Vagina (tissue), 2 donors: ENCODE measurements around the gene TTC39C. TPM values are rescaled to one million over a fixed set of nuclear protein-coding genes. Genes with fewer than 3 reads are reported as not detected.
A peak's percentile ranks its signal among the peaks of the same experiment; 100 is the strongest.

Experiments
- DNase-seq, 2 donors: peaks; one replicate each; pipeline ENCODE4 v3.0.0-alpha.2; 2017; ENCODE audit errors: extremely low spot score in 2 of 2
- H3K27ac ChIP-seq: fragments of 200-600 bp; sonication (generic); one replicate; pipeline ENCODE4 v1.5.1; 2019
- H3K27me3 ChIP-seq: fragments of 200-600 bp; sonication (generic); one replicate; pipeline ENCODE4 v1.5.1; 2019
- H3K36me3 ChIP-seq, 2 donors: fragments of 200-600 bp; sonication (generic); one replicate each; pipeline ENCODE4 v1.5.1; 2017 to 2019
- H3K4me1 ChIP-seq: fragments of 200-600 bp; sonication (generic); one replicate; pipeline ENCODE4 v1.5.1; 2019
- H3K4me3 ChIP-seq, 2 donors: fragments of 200-600 bp; sonication (generic); 1 replicate in 1 of 2; 2 replicates in 1 of 2; pipeline ENCODE4 v1.5.1; 2016 to 2019
- H3K9me3 ChIP-seq: fragments of 200-600 bp; sonication (generic); one replicate; pipeline ENCODE4 v1.5.1; 2019
- POLR2A ChIP-seq, 2 donors: fragments of 450-650 bp; IDR thresholded peaks; one replicate each; pipeline ENCODE4 v1.6.1; 2017; ENCODE audit warnings: antibody characterized with exemption in 2 of 2, mild to moderate bottlenecking in 2 of 2, moderate library complexity in 2 of 2
- POLR2AphosphoS5 ChIP-seq, 2 donors: sonication (generic); formaldehyde crosslinking; IDR thresholded peaks; one replicate each; pipeline ENCODE4 v1.9.0; 2017; ENCODE audit warnings: antibody characterized with exemption in 2 of 2, mild to moderate bottlenecking in 2 of 2, low read depth in 1 of 2; ENCODE audit not compliant: insufficient read depth in 1 of 2
- intact Hi-C: fragments of 100-400 bp; cut with DNase I; formaldehyde crosslinking; loops from one replicate; pipeline ENCODE4 v1.15.1; 2023
- total RNA-seq: library from RNA; depleted of rRNA; stranded (reverse); fragments of >200 nt; gene quantifications from one replicate; pipeline ENCODE4 v1.2.3, GENCODE V29; 2016
- TF ChIP-seq, protein P1 (sequence below), 3 experiments: fragments of 450-650 bp in 2 of 3; fragments of 200-600 bp in 1 of 3; sonication (generic) in 1 of 3; IDR thresholded peaks; one replicate each; pipeline ENCODE4 v1.5.1; 2017 to 2019; ENCODE audit warnings: antibody characterized with exemption in 3 of 3, mild to moderate bottlenecking in 2 of 3, moderate library complexity in 2 of 3

Gene TTC39C
- 42.5 TPM for total RNA-seq

DNA sequence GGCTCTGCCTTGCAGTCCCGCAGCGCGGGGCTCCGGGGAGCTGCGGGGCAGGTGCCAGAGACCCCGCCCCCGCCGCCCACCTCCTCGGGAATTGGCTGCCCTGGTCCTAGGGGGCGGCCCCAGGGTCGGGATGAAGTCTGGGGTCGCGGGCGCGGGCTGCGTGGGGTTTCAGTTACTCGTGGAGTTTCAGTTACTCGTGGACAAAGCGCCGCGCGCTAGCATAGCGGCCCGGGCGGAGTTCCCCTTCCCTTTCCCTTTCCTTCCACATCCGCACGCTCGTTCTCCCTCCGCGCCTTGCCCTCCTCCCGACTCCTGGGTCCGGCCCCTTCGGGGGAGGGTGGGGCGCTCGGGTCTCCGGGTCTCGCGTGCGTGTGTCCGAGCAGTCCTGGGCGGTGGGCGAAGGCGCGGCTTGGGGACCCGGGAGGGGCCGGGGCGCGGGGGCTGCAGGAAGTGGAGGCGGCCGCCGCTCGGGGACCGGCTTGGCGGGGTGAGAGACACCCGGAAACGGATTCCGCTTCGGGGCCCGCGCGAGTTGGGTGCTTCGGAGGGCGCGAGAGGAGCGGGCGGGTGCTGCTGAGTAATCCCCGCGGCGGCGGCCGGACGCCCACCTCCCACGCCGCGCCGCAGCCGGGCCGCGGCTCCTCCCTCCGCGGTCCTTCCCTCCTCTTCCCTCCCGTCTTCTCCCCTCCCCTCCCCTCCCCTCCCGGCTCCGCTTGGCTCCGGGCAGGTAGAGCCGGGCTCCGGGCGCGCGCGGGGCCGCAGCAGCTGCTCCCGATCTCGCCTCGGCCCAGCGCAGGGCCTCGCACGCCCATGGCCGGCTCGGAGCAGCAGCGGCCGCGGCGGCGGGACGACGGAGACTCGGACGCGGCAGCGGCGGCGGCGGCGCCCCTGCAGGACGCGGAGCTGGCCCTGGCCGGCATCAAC lies at the start of gene TTC39C:
TSS of gene TTC39C (plus strand) at position 693 of the 924 bp plus-strand sequence. CDS start at position 811, 118 bp downstream.
- Histone ChIP-seq H3K4me3 (peak within 1 kb of the TSS; percentile 75 to 85), H3K9me3 (no peaks in the 10 kb centered on the region), H3K4me1 (peaks cover 27% of the 10 kb centered on the region), H3K27ac (peak within 1 kb of the TSS; percentile 92), H3K27me3 (no peaks in the 10 kb centered on the region), H3K36me3 (no peaks in the 10 kb centered on the region)
- no peak for DNase-seq
- TF ChIP-seq, protein P1, sequence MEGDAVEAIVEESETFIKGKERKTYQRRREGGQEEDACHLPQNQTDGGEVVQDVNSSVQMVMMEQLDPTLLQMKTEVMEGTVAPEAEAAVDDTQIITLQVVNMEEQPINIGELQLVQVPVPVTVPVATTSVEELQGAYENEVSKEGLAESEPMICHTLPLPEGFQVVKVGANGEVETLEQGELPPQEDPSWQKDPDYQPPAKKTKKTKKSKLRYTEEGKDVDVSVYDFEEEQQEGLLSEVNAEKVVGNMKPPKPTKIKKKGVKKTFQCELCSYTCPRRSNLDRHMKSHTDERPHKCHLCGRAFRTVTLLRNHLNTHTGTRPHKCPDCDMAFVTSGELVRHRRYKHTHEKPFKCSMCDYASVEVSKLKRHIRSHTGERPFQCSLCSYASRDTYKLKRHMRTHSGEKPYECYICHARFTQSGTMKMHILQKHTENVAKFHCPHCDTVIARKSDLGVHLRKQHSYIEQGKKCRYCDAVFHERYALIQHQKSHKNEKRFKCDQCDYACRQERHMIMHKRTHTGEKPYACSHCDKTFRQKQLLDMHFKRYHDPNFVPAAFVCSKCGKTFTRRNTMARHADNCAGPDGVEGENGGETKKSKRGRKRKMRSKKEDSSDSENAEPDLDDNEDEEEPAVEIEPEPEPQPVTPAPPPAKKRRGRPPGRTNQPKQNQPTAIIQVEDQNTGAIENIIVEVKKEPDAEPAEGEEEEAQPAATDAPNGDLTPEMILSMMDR (IDR thresholded peaks at IDR 0.05), result no peak
- peak in 1 of 2 donors; percentile 71 for TF ChIP-seq POLR2AphosphoS5 (IDR thresholded peaks at IDR 0.05; ENCODE audit: insufficient read depth in 1 of 2, low read depth in 1 of 2)
- TF ChIP-seq POLR2A (IDR thresholded peaks at IDR 0.05), result peak in 1 of 2 donors; percentile 6
- intact Hi-C loops, result loop anchor here (5.0 to 10.0 kb wide), 3 partner anchors 60 to 187 kb away; no protein-coding TSS in a partner anchor

DNA sequence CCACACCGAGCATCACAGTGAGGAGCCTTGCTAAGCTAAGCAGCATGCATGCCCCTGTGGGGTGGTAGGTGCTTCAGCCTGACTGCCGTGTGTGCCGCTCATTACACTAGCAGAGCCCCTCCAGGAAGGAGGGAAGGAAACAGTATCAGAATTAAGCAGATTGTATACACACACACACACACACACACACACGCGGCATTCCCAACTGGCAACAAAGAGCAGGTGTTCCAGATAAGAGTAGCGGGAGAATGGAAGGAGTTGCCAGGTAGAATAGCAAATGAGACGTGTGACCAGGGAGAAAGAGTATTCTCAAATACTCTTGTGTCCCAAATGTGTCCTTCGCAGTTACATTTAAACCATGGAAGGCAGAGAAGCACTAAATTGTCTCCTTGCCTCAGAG lies 47.6 kb upstream of the TTC39C start:
- no peak overlapping the region for H3K27ac ChIP-seq
- no peaks in the 10 kb centered on the region for H3K36me3 ChIP-seq
- no peaks in the 10 kb centered on the region for H3K27me3 ChIP-seq
- no peak for DNase-seq
- H3K9me3 ChIP-seq, result no peaks in the 10 kb centered on the region
- TF ChIP-seq, protein P1 (IDR thresholded peaks at IDR 0.05), result no peak
- TF ChIP-seq POLR2AphosphoS5 (IDR thresholded peaks at IDR 0.05; ENCODE audit: insufficient read depth in 1 of 2, low read depth in 1 of 2) (no peak), POLR2A (IDR thresholded peaks at IDR 0.05) (no peak)
- intact Hi-C loops, result no loop called here
- H3K4me3 ChIP-seq, result no peak overlapping the region
- peaks cover 13% of the 10 kb centered on the region for H3K4me1 ChIP-seq

DNA sequence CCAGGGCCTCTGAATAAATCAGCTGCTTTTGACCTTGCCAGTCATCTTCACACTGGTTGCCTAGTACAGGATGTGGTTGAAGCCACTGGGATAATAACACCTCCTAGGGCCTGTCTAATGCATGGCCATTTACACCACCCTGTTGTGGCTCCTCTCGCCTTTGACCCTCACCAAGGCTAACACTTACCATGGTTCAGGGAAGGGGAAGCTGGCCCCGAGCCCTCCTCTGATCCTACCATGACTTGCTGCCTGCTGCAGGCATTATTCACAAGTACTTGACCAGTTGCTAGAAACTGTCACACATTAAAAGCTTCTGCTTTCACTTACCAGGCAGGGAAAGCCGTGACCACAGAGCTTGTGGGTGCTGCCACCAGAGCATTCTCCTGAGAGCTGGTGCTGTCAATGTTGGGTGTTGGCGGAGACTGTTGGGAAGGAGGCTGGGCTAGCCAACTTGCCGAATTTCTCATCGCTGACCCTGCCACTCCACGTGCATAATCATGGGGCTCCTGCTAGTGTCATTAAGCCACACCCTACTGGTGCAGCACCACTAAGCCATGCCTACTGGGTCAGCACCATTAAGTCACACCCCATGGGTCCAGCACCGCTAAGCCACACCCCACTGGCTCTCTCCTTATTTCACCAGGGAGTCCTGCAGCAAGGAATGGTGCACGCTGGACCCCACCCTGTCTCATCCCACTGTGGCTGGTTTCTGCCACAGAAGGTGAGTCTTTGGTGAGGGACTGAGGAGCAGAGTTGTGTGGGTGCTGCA lies 47.0 kb upstream of the TTC39C start:
- intact Hi-C loops, result no loop called here
- H3K4me1 ChIP-seq, result peaks cover 13% of the 10 kb centered on the region
- TF ChIP-seq POLR2AphosphoS5 (IDR thresholded peaks at IDR 0.05; ENCODE audit: insufficient read depth in 1 of 2, low read depth in 1 of 2) (no peak), POLR2A (IDR thresholded peaks at IDR 0.05) (no peak)
- TF ChIP-seq, protein P1 (IDR thresholded peaks at IDR 0.05), result no peak

DNA sequence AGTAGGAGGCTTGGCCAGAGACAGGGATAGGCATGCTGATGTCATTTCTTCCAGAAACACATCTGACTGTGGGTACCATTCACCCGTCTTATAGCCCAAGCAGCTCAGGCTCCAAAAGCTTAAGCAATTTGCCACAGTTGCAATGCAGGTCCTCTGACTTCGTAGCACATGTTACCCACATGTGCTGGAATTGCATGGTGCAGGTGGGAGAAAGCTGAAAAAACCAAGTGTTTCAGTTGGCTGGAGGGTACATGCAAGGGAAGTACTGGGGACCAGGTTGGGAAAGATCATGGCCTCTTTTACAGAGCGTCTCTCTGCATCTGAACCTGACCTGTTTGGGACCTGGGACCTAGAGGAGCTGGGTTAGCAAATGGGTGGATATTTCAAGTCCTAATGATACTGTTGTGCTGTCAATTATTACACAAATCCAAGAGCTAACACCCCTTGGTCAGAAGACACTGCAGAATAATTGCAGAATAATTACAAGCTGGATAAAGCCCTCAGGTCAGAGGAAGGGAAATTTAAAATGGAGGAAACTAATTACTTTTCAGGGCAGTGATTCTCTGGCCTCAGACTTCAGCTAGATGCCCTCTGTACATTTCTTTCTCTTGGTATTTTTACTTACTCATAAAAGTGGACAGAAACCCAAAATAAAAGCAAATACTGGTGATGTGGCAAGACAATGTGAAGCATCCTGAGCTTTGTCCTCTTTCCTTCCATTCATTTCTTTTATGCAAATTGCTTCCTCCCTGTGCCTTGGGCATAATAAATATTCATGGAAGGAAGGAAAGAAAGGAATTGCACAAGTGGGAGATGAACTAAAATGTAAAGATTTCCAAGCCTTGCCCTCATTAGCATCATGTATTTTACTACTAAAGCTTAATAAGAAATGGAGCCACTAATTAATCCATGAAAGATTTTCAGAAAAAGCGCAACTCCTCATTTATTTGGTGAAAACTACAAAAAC lies 45.6 kb upstream of the TTC39C start:
- no peak for DNase-seq
- Histone ChIP-seq H3K27ac (no peak overlapping the region), H3K4me1 (peaks cover 13% of the 10 kb centered on the region), H3K27me3 (no peaks in the 10 kb centered on the region), H3K4me3 (no peak overlapping the region), H3K36me3 (no peaks in the 10 kb centered on the region), H3K9me3 (no peaks in the 10 kb centered on the region)
- TF ChIP-seq POLR2AphosphoS5 (IDR thresholded peaks at IDR 0.05; ENCODE audit: insufficient read depth in 1 of 2, low read depth in 1 of 2) (no peak), POLR2A (IDR thresholded peaks at IDR 0.05) (no peak)
- TF ChIP-seq, protein P1 (IDR thresholded peaks at IDR 0.05), result no peak
- intact Hi-C loops, result no loop called here

More for the DNA sequence above, 47.0 kb upstream of the TTC39C start:
- DNase-seq, result no peak
- H3K36me3 ChIP-seq, result no peaks in the 10 kb centered on the region
- H3K4me3 ChIP-seq, result no peak overlapping the region
- H3K27ac ChIP-seq, result no peak overlapping the region
- no peaks in the 10 kb centered on the region for H3K27me3 ChIP-seq
- no peaks in the 10 kb centered on the region for H3K9me3 ChIP-seq
